ENCODE results near the gene PANK4.
"Not testable (repeated sequence)": the region's sequence is repeated elsewhere in the genome, so short reads cannot be mapped to it uniquely, and the experiment has no call there.

PANK4 gene

GRCh38 chr1:2460996-2461751 is 65.2 kb downstream of the PANK4 start:
- Histone ChIP-seq H3K4me2 (ENCODE audit: low read depth, low read length, poor library complexity, severe bottlenecking) (no peak overlapping the region), H3K79me2 (ENCODE audit: insufficient read depth, low read length) (no peaks in the 10 kb centered on the region), H3K9me2 (replicated peaks; ENCODE audit: insufficient read depth, low read length) (no peaks in the 10 kb centered on the region), H2AFZ (ENCODE audit: low read depth, low read length, severe bottlenecking) (no peak overlapping the region), H4K20me1 (ENCODE audit: low read depth, low read length) (no peaks in the 10 kb centered on the region), H3K27me3 (ENCODE audit: low read length) (no peaks in the 10 kb centered on the region), H3K9me3 (ENCODE audit: insufficient read depth, low read length) (no peaks in the 10 kb centered on the region), H3K36me3 (ENCODE audit: low read length) (no peaks in the 10 kb centered on the region), H3K4me3 (ENCODE audit: insufficient read depth, low read length, poor library complexity, severe bottlenecking) (no peak overlapping the region), H3K9ac (ENCODE audit: low read length) (no peak overlapping the region), H3K27ac (ENCODE audit: low read depth, low read length) (no peak overlapping the region), H3F3A (ENCODE audit: insufficient read depth) (no peaks in the 10 kb centered on the region)
- TF ChIP-seq EZH2phosphoT487 (conservative IDR thresholded peaks at IDR 0.05; ENCODE audit: low read length) = no peak
- TF ChIP-seq CTCF (IDR thresholded peaks at IDR 0.05; ENCODE audit: insufficient read depth, low read length, poor library complexity, severe bottlenecking) = no peak

- no peaks in the 10 kb centered on the region for H3K9me2 ChIP-seq (replicated peaks; ENCODE audit: insufficient read depth, low read length)
- H3K79me2 ChIP-seq (ENCODE audit: insufficient read depth, low read length) = no peaks in the 10 kb centered on the region
- no peaks in the 10 kb centered on the region for H4K20me1 ChIP-seq (ENCODE audit: low read depth, low read length)
- H3K4me3 ChIP-seq (ENCODE audit: insufficient read depth, low read length, poor library complexity, severe bottlenecking) = no peak overlapping the region
- H3K27me3 ChIP-seq (ENCODE audit: low read length) = no peaks in the 10 kb centered on the region
- H3F3A ChIP-seq (ENCODE audit: insufficient read depth) = no peaks in the 10 kb centered on the region
- no peaks in the 10 kb centered on the region for H3K36me3 ChIP-seq (ENCODE audit: low read length)
- TF ChIP-seq CTCF (IDR thresholded peaks at IDR 0.05; ENCODE audit: insufficient read depth, low read length, poor library complexity, severe bottlenecking) (no peak), EZH2phosphoT487 (conservative IDR thresholded peaks at IDR 0.05; ENCODE audit: low read length) (no peak)
- H3K4me2 ChIP-seq (ENCODE audit: low read depth, low read length, poor library complexity, severe bottlenecking) = no peak overlapping the region
- H3K9ac ChIP-seq (ENCODE audit: low read length) = no peak overlapping the region
- no peaks in the 10 kb centered on the region for H3K9me3 ChIP-seq (ENCODE audit: insufficient read depth, low read length)
- no peak overlapping the region for H3K27ac ChIP-seq (ENCODE audit: low read depth, low read length)
- no peak overlapping the region for H2AFZ ChIP-seq (ENCODE audit: low read depth, low read length, severe bottlenecking)
Measured at GRCh38 chr1:2460203-2460602, 66.2 kb downstream of the PANK4 start.

- Histone ChIP-seq H3K9me3 (ENCODE audit: insufficient read depth, low read length) (no peaks in the 10 kb centered on the region), H3K4me3 (ENCODE audit: insufficient read depth, low read length, poor library complexity, severe bottlenecking) (no peak overlapping the region), H3F3A (ENCODE audit: insufficient read depth) (no peaks in the 10 kb centered on the region), H3K9ac (ENCODE audit: low read length) (no peak overlapping the region), H3K4me2 (ENCODE audit: low read depth, low read length, poor library complexity, severe bottlenecking) (no peak overlapping the region), H3K27ac (ENCODE audit: low read depth, low read length) (no peak overlapping the region), H3K27me3 (ENCODE audit: low read length) (no peaks in the 10 kb centered on the region), H3K9me2 (replicated peaks; ENCODE audit: insufficient read depth, low read length) (no peaks in the 10 kb centered on the region), H4K20me1 (ENCODE audit: low read depth, low read length) (no peaks in the 10 kb centered on the region), H3K36me3 (ENCODE audit: low read length) (no peaks in the 10 kb centered on the region), H3K79me2 (ENCODE audit: insufficient read depth, low read length) (no peaks in the 10 kb centered on the region), H2AFZ (ENCODE audit: low read depth, low read length, severe bottlenecking) (no peak overlapping the region)
- no peak for TF ChIP-seq EZH2phosphoT487 (conservative IDR thresholded peaks at IDR 0.05; ENCODE audit: low read length)
- TF ChIP-seq CTCF (IDR thresholded peaks at IDR 0.05; ENCODE audit: insufficient read depth, low read length, poor library complexity, severe bottlenecking) = no peak
Measured at GRCh38 chr1:2459757-2460156, 66.6 kb downstream of the PANK4 start.

- not testable (repeated sequence) for H3F3A ChIP-seq (ENCODE audit: insufficient read depth); H3K27me3 ChIP-seq (ENCODE audit: low read length); H3K4me2 ChIP-seq (ENCODE audit: low read depth, low read length, poor library complexity, severe bottlenecking); H3K9me2 ChIP-seq (replicated peaks; ENCODE audit: insufficient read depth, low read length); H3K4me3 ChIP-seq (ENCODE audit: insufficient read depth, low read length, poor library complexity, severe bottlenecking); H3K79me2 ChIP-seq (ENCODE audit: insufficient read depth, low read length); H3K27ac ChIP-seq (ENCODE audit: low read depth, low read length); H3K36me3 ChIP-seq (ENCODE audit: low read length); H3K9ac ChIP-seq (ENCODE audit: low read length); H2AFZ ChIP-seq (ENCODE audit: low read depth, low read length, severe bottlenecking); H3K9me3 ChIP-seq (ENCODE audit: insufficient read depth, low read length); H4K20me1 ChIP-seq (ENCODE audit: low read depth, low read length)
Measured at GRCh38 chr1:2459102-2459753, 67.2 kb downstream of the PANK4 start.
